Measurements from ENCODE around the gene PEAK3.
A peak's percentile ranks its signal among the peaks of the same experiment; 100 is the strongest.

PEAK3 gene

GRCh38 chr19:2294687-2295335, 12.8 kb upstream of the PEAK3 start:
- no peak for TF ChIP-seq CTCF (conservative IDR thresholded peaks at IDR 0.05)

DNA sequence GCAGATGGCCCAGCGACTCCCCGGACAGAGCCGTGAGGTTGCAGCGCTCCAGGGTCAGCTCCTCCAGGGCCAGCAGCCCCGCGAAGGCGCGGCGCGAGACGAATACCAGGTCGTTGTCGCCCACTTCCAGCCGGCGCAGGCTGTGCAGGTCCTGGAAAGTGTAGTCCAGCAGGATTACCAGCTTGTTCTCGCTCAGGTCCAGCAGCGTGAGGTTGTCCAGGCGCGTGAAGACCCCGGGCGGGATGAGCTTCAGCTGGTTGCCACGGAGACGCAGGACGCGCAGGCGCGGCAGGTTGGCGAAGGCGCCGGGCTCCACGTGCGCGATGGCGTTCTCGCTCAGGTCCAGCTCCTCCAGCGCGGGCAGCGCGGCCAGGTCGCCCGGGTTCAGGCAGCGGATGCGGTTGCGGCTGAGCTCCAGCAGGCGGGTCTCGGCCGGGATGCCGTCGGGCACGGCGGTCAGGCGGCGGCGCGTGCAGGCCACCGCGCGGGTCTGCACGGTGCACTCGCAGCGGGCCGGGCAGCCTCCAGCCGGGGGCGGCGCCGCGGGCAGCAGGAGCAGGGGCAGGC, 9.3 kb upstream of the PEAK3 start:
- 0 out of 2 replicates have a peak, but pooled peaks have one; percentile 14 for TF ChIP-seq CTCF (conservative IDR thresholded peaks at IDR 0.05)
- H3K27ac ChIP-seq: peak overlapping the region; percentile 79

More at GRCh38 chr19:2294687-2295335, 12.8 kb upstream of the PEAK3 start:
- no peak overlapping the region for H3K27ac ChIP-seq

GRCh38 chr19:2290441-2291184, 8.6 kb upstream of the PEAK3 start:
- no peak for TF ChIP-seq CTCF (conservative IDR thresholded peaks at IDR 0.05)
- H3K27ac ChIP-seq: peak overlapping the region; percentile 79

GRCh38 chr19:2289714-2290435, 7.9 kb upstream of the PEAK3 start:
- no peak for TF ChIP-seq CTCF (conservative IDR thresholded peaks at IDR 0.05)
- H3K27ac ChIP-seq: peak overlapping the region; percentile 79

GRCh38 chr19:2288818-2289713, 7.1 kb upstream of the PEAK3 start:
- peak overlapping the region; percentile 79 for H3K27ac ChIP-seq
- TF ChIP-seq CTCF (conservative IDR thresholded peaks at IDR 0.05): no peak

DNA sequence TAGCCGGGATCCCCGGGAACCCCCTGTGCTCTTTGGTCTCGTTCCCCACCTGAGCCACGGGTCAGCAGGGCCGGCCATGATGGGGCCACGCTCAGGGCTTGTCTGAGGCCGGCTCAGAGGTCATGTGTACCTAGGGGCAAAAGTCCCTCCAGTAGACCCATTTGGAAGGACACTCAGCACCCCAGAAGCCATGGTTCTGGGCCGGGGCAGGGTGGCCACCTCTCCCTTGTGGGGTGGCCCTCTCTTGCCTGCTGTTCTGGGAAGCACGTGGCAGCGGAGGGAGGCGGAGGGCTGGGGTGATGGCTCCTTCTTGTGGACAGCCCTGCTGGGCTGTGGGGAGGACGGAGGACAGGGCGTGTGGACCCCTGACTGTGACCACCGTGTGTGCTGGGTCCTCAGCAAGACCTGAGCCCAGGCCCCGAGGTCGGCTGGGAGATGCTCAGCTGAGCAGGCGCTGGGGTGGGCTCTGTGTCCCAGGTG, 6.4 kb upstream of the PEAK3 start:
- no peak overlapping the region for H3K27ac ChIP-seq
- no peak for TF ChIP-seq CTCF (conservative IDR thresholded peaks at IDR 0.05)

Data from VCaP (cell line).